GM21717 (cell line): Measurements from ENCODE around the gene CDYL.
"Not testable (repeated sequence)": the region's sequence is repeated elsewhere in the genome, so short reads cannot be mapped to it uniquely, and the experiment has no call there.

Experiments used
- ATAC-seq: cut with Tn5 transposase; IDR thresholded peaks from one replicate; pipeline ENCODE4 v1.9.1; 2021; ENCODE audit warnings: mild to moderate bottlenecking, moderate library complexity; ENCODE audit not compliant: unreplicated experiment

Gene CDYL

GRCh38 chr6:4829089-4829488 is 52.9 kb downstream of the CDYL start:
- no peak for ATAC-seq

- not testable (repeated sequence) for ATAC-seq
Observed at GRCh38 chr6:4835540-4835939, 59.3 kb downstream of the CDYL start.

- ATAC-seq: no peak
Observed at GRCh38 chr6:4840169-4840568, 64.0 kb downstream of the CDYL start.

DNA sequence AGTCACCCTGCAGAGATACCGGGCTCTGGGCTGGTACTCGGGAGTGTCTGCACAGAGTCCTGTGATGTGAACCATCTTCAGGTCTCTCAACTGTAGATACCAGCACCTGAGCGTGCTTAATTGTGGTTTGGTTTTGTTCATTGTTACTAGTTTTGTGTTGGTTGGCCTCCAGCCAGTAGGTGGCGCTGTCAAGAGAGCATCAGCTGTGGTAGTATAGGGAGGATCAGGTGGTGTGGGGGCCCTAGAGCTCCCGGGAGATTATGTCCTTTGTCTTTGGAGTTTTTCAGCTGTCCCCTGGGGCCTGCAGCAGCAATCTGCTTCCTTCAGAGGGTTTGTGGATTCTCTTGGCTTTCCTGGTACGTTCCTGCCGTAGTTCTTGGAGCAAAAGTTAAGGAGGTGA is 67.9 kb downstream of the CDYL start:
- no peak for ATAC-seq

DNA sequence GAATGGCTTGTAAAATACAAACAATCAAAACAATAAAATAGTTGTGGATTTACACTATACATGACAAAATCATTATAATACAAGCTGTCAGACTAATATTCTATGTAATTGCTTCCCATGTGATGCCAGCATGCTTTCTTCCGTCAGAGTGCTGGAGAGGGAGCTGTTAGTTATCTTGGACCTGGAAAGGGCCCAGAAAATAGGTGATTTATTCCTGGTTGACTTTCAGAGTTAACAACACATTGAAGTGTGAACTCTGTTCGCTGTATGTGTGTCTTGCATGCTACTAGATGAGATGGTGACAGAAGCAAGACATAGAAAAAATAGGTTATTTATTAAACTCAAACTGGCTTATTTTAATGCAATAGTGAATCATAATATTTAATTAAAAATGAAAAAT is 70.2 kb downstream of the CDYL start:
- ATAC-seq: no peak

DNA sequence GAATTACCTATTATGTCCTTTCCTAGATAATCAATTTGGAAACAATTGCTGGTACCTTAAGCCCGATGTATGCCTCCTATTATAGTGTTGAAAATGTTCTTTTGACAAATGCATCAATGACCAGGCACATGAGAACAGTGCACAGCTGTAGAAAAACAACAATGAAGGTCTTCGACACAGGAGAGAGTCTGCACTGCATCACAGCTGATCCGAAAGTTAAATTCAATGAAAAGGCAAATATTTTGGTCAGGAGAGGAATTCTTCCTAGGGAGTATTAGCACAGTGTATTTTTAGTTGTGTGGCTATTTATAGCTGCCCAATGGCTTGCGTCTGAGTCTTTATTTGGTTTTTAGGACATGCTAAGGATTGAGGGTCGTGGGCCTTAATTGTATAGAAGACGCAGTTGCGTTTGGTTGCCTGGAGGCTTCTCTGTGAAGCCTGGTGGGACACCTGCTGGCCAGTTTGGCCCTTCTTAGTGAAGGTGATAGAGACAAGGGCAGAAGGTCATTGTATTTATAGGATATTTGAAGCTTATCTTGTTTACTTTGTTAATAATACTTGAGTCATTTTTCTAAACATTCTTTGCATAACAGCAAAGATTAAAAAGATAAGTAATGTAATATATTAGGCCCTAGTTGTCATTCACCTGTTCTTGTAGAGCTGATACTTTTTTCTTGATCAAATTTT is 72.3 kb downstream of the CDYL start:
- no peak for ATAC-seq

DNA sequence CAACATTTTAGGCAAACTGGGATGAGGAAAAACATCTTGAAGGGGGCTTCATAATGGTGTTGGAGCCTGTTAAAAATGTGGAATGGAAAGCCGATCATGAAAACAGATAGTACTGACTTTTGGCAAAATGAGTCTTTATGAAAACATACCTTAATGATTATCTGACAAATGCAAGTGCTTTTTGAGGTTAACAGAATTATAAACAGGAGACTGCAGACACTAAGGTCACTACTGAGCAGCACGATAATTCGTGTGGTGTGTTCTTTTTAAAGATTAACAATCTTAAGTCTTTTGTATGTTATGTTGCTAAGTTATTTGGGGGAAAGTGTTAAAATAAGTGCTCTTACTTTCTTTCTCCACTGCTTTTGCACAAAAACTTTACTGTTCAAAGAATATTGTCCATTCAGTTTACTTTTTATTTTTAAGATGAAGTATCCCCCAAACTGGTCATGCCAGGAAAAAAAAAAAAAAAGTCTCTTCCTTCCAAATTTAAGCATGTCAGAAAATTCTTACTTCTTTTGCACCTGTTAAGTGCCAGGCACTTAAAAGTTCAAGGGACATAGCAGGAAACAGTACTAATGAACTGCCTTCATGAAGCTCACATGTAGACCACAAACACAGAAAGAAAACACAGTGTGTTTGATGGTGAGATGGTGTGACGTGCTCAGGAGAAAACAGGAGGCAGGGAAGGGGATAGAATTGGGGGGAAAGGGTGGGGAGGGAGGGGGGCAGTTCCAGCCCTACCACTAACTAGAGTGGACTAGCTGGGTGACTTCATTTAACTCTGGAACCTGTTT is 73.2 kb downstream of the CDYL start:
- ATAC-seq: no peak

- no peak for ATAC-seq
Observed at GRCh38 chr6:4851035-4851434, 74.8 kb downstream of the CDYL start.

DNA sequence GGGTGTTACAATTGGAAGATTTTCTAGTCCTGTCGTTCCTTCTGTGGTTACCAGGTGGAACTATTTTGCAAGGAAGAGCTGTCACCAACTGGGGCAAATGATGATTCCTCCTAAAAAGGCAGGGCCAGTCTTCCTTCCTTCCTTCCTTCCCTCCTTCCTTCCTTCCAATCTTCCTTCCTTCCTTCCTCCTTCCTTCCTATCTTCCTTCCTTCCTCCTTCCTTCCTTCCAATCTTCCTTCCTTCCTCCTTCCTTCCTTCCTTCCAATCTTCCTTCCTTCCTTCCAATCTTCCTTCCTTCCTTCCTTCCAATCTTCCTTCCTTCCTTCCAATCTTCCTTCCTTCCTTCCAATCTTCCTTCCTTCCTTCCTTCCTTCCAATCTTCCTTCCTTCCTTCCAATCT is 76.0 kb downstream of the CDYL start:
- ATAC-seq: not testable (repeated sequence)

GRCh38 chr6:4852938-4853337 is 76.7 kb downstream of the CDYL start:
- ATAC-seq: no peak

DNA sequence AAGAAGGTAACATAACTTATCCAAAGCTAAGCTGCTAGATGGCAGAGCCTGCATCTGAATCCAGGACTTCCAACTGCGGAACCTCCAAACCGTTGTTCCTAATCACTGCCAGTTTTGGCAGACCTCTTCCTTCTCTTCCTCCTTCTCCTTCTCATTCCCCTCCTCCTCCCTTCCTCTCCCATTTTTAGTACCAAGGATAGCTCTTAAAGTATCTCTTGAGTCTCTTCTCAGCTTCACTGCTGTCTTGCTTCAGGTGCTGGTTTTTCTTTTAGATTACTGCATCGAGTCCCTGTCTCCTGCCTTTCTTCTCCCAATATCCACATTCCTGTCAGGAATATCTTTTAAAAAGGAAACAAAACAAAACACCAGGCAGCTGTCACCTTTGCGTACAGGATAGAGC is 77.1 kb downstream of the CDYL start:
- no peak for ATAC-seq

DNA sequence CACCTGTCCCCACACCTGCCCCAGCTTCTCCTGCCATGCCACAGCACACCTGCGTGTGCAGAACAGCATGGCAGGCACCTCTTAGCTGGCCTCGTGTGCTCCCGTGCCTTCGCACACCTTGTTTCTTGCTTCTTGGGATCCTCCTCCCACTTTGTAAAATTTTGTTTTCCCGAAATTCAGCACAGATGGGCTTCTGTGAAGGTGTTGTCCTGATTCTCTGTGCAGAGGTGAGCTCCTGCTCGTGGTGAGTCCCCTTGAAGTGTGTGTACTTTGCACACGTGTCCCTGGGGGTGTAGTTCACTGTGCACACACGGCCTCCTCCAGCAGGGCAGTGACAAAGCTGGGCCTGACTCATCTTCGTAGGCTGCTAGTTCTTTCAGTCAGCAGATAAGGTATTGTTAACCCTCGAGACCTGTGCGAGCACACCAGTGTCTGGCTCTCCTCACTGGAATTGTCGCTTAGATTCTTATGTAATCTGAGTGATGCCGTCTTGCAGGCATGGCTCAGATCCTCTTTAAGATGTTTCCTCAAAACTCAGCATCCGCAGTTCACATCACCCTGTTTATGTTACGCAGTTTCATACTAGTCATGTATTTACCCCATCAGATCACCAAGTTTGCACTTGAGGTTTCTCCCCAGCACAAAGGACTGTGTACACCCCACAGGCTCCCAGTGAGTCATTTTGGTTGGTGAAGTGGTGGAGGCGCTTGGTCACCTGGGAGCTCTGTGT is 77.7 kb downstream of the CDYL start:
- no peak for ATAC-seq

DNA sequence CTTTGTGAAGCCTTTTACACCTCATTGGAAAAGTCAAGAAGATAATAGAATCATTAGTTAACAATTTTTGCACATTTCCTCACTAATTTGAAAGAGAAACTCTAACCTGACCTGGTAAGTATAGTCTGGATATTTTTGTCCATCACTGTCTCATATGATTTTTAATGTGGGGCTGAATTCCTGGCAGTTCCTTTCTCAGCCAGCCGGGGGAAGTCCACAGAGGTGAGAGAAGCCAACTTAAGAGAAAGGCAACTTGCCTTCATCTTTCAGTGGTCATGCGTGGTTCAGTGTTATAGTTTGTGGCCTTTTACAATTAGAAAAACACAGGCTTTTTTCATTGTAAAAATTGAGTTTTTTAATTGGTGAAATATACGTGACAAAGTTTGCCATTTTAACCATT is 80.6 kb downstream of the CDYL start:
- no peak for ATAC-seq

- no peak for ATAC-seq
Observed at GRCh38 chr6:4858194-4859015, 82.2 kb downstream of the CDYL start.

DNA sequence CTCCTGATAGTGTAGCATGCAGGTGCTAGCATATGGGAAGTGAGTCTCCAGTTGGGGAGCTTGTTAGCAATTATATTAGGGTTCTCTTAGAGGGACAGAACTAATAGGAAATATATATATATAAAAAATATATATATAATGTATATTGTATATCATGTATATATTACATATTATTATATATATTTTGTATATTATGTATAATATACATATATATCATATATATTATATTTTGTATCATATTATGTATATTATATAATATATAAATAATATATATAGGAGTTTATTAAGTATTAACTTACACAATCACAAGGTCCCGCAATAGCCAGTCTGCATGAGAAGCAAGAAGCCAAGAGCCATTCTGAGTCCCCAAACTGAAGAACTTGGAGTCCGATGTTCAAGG is 84.2 kb downstream of the CDYL start:
- ATAC-seq: no peak

GRCh38 chr6:4861564-4861963 is 85.4 kb downstream of the CDYL start:
- ATAC-seq: no peak

- no peak for ATAC-seq
Observed at GRCh38 chr6:4864519-4864918, 88.3 kb downstream of the CDYL start.

- ATAC-seq: not testable (repeated sequence)
Observed at GRCh38 chr6:4865006-4865405, 88.8 kb downstream of the CDYL start.

GRCh38 chr6:4870821-4871494 is 94.8 kb downstream of the CDYL start:
- no peak for ATAC-seq

DNA sequence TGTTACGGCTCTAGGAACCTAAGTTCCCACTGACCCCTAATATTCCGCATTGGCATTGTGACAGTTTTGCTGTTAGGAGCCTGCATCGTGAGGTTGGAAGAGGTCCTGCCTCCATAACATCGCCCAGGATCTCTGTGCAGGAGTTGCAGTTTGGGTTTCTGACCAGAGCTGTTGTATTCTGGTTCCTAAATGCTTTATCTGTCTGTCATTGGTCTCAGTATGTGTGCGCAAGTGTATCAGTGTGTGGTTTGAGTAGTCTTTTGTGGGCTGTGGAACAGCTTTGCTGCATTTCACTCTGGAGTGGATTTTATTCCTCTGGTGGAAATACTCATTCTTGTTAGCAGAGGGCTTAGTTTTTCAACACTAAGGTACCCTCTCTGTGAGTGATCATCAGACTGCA is 95.6 kb downstream of the CDYL start:
- no peak for ATAC-seq
